GM12891 (cell line): Measurements from ENCODE around the gene PSMB7.

ENCODE experiments used
- POLR2A ChIP-seq: IDR thresholded peaks from 2 replicates; pipeline ENCODE4 v1.6.1; 2011; ENCODE audit warnings: low read depth, low read length, control low read depth
- POLR2AphosphoS5 ChIP-seq: IDR thresholded peaks from 2 replicates; pipeline ENCODE4 v1.6.1; 2011; ENCODE audit warnings: low read depth, low read length, control low read depth
- POU2F2 ChIP-seq: IDR thresholded peaks from 2 replicates; pipeline ENCODE4 v1.6.1; 2011; ENCODE audit warnings: low read depth, mild to moderate bottlenecking, control low read depth, low read length, moderate library complexity
- SPI1 ChIP-seq: IDR thresholded peaks from 2 replicates; pipeline ENCODE4 v1.6.1; 2011; ENCODE audit warnings: low read depth, low read length, control low read depth
- TAF1 ChIP-seq: IDR thresholded peaks from 2 replicates; pipeline ENCODE4 v1.6.1; 2011; ENCODE audit warnings: low read depth, low read length, control low read depth

DNA sequence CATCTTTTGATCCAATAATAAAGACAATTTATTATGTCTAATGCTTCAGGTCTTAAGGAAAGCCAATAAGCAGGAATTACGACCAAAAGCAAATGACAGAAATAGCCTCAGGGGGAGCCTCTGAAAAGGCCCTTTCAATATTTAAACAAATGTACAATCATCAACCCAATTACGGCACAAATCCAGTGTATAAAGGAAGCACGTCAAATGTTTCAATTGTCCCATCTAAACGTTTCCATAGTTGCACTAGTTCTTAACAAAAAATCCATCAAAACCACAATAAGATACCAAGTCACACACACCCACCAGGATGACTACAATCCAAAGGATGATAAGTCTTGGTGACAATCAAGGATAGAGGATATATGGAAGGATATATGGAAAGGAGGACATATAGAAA, 41.9 kb downstream of the PSMB7 start:
- no peak for TF ChIP-seq SPI1
- no peak for TF ChIP-seq POLR2A
- no peak for TF ChIP-seq POLR2AphosphoS5
- TF ChIP-seq TAF1: no peak
- TF ChIP-seq POU2F2: no peak
